HG03025 (cell line): ENCODE measurements around the gene HMGB1.

Experiments used
- ATAC-seq: cut with Tn5 transposase; IDR thresholded peaks from one replicate; pipeline ENCODE4 v1.9.1; 2021; ENCODE audit warnings: mild to moderate bottlenecking, moderate library complexity; ENCODE audit not compliant: unreplicated experiment, low FRiP score

The HMGB1 gene

GRCh38 chr13:30465593-30466357 is at the start of gene HMGB1:
Gene HMGB1, minus strand, starts transcription at chr13:30465936. Its CDS starts 2,256 bp downstream, at chr13:30463680.
- ATAC-seq = peak; percentile 78

- ATAC-seq = no peak
Measured at GRCh38 chr13:30510811-30511371, 45.2 kb upstream of the HMGB1 start.

- no peak for ATAC-seq
Measured at GRCh38 chr13:30510091-30510490, 44.4 kb upstream of the HMGB1 start.

GRCh38 chr13:30509254-30510050 is 43.7 kb upstream of the HMGB1 start:
- ATAC-seq = no peak

GRCh38 chr13:30504081-30504480 is 38.3 kb upstream of the HMGB1 start:
- ATAC-seq = peak; percentile 65

GRCh38 chr13:30502237-30502636 is 36.5 kb upstream of the HMGB1 start:
- ATAC-seq = no peak

- ATAC-seq = no peak
Measured at GRCh38 chr13:30499338-30499737, 33.6 kb upstream of the HMGB1 start.

GRCh38 chr13:30496147-30496546 is 30.4 kb upstream of the HMGB1 start:
- ATAC-seq = no peak

- ATAC-seq = no peak
Measured at GRCh38 chr13:30495746-30496145, 30.0 kb upstream of the HMGB1 start.

- no peak for ATAC-seq
Measured at GRCh38 chr13:30493658-30494381, 28.1 kb upstream of the HMGB1 start.

- no peak for ATAC-seq
Measured at GRCh38 chr13:30487075-30487470, 21.3 kb upstream of the HMGB1 start.

GRCh38 chr13:30486230-30487074 is 20.7 kb upstream of the HMGB1 start:
- no peak for ATAC-seq

- no peak for ATAC-seq
Measured at GRCh38 chr13:30481241-30481760, 15.6 kb upstream of the HMGB1 start.

- no peak for ATAC-seq
Measured at GRCh38 chr13:30480292-30480950, 14.7 kb upstream of the HMGB1 start.

- ATAC-seq = no peak
Measured at GRCh38 chr13:30479883-30480219, 14.1 kb upstream of the HMGB1 start.

GRCh38 chr13:30479154-30479882 is 13.6 kb upstream of the HMGB1 start:
- no peak for ATAC-seq

- peak; percentile 91 for ATAC-seq
Measured at GRCh38 chr13:30477346-30478195, 11.8 kb upstream of the HMGB1 start.

- ATAC-seq = no peak
Measured at GRCh38 chr13:30473675-30474074, 7.9 kb upstream of the HMGB1 start.
